ENCODE measurements around the gene PPP1R13B. TPM values are rescaled to one million over a fixed set of nuclear protein-coding genes. Genes with fewer than 3 reads are reported as not detected.
A peak's percentile ranks its signal among the peaks of the same experiment; 100 is the strongest.
"Not testable (repeated sequence)": the region's sequence is repeated elsewhere in the genome, so short reads cannot be mapped to it uniquely, and the experiment has no call there.

The PPP1R13B gene
- total RNA-seq, 1 donor from 2014 or later, result 35.9 TPM

GRCh38 chr14:103859416-103860202, 12.2 kb upstream of the PPP1R13B start:
- ATAC-seq, result no peak

GRCh38 chr14:103858063-103858781, 10.8 kb upstream of the PPP1R13B start:
- no peak for ATAC-seq

DNA sequence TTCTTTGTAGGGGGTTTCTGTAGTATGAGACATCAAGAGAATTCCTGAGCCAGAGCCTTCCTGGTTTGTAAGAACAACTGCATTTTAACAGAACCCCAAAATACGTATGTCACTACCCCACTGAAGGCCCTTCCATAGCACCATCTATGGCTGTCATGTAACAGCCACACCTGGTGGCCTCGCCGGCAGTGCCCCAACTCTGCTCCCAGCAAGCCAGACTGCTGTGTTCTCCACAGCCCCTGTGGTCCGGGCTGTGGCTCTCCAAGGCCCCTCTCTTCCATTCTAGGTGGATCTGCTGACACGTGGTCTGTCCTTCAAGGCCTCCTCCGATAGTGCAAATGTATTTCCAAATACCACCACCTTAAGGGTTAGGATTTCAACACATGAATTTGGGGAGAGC, 9.9 kb upstream of the PPP1R13B start:
- no peak for ATAC-seq

GRCh38 chr14:103856607-103857006, 9.2 kb upstream of the PPP1R13B start:
- ATAC-seq, result no peak

DNA sequence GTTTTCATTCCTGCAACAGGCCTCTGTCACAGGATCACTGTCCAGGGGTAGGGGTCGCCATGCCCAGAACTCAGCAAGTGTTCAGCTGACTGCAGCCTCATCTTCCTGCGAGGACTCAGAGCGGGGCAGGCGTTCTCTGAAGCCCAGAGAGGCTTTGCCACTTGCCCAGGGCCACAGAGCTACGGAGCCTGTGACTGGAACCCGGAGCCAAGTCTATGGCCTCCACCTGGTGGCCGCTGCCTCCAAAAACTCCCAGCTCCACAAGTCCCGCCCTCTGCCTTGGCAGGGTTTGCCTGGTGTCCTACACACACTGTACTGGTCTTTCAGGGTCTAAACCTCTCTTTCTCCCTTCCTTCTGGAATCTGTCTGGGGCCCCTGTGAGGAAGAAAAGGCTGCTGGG, 8.7 kb upstream of the PPP1R13B start:
- ATAC-seq, result peak; percentile 2

DNA sequence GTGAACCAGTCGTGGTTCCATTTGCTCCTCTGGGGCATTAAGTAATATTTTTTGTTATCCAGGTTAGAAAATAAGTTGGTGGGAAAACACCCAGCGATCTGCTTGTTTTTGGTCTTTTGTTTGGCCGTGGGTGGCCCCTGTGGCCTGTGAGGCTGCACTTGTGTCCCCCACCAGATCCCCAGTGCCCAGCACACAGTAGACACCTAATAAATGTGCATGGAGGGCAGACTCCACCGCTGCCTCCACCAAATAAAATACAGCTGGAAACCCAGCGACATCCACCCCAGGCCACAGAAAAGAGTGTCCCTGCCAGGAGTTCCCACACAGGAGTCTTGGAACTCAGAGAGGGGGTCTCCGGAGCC, 8.3 kb upstream of the PPP1R13B start:
- ATAC-seq, result no peak

GRCh38 chr14:103854822-103855733, 7.7 kb upstream of the PPP1R13B start:
- ATAC-seq, result peak; percentile 75

- ATAC-seq, result peak; percentile 41
Measured at GRCh38 chr14:103854017-103854808, 6.8 kb upstream of the PPP1R13B start.

GRCh38 chr14:103849151-103849886, 1.9 kb upstream of the PPP1R13B start:
- ATAC-seq, result no peak

DNA sequence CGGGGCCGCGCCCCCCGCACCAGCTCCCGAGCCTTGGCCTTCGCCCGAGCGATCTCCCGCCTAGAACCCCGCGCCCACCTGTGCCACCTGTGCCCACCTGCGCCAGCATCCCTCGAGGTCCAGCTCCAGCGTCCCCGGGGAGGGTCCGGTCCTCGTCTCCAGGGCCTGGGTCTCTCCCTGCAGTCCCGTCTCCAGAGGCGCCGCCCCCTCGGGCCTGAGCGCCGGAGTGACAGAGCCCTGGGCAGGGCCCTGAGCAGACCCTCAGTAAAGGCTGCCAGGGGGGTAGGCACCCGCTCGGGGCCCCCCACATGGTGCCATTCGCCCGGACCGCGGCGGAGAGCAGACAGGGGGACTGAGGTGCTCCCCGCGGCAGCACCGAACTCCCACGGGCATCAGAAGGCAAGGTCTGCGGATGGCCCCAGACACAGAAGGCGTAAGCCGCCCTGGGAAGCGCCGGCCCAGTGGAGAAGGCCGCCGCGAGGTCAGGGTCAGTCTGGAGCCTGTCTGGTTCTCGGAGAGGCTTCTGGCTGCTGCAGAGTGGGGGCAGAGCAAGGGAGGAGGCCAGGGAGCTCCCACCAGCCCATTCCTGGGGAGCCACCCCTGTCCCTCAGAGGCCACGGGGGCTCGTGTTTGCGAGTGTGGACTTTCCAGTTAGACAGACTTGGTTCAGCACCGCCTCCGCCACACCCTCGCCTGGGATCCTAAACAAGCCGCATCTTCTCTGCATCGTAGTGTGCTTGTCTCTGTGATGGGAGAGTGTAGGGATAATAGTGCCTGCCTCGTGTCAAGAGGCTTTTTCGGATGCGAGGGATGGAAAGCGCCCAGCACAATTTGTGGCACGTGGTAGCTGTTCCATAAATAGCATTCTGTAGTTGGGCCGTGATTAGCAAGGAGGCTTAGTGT, 1.1 kb upstream of the PPP1R13B start:
- peak; percentile 46 for ATAC-seq

GRCh38 chr14:103846543-103847450, 578 bp downstream of the PPP1R13B start:
- peak; percentile 14 for ATAC-seq

DNA sequence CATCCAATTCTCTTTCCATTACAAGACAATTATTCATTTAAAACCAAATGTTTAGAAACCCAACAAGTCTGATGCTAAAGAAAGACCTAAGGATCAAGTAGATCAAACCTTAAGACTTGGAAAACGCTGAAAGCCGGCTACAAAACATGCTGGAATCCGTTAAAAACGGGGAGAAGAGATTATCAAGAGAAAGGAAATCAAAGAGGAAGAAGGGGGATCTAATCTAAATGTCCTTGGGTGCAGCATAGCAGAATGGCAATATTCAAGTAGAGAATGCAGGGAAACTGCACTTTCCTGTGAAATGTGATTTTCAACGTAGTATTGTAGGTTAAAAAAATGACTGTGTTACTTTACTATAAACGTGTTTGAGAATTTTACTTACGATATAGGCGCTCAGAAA, 1.3 kb downstream of the PPP1R13B start:
- no peak for ATAC-seq

DNA sequence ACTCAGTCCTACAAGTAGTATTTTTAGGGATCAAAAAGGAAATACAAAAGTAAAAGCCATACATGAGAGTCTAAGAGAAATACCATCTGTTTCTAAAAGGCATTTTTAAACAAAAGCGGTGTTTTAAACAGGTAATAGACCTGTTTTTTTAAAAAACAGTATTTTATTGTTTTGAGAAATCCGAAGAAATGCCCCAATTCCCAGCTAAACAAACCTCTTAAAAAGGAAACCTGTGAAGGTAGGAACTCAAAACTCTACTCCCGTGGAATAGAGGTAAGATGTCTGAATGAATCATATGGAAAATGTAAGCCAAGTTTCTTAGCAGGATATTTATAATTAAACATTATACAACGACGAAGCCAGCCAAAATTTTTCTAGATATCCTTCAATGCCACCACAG, 2.0 kb downstream of the PPP1R13B start:
- ATAC-seq, result no peak

- not testable (repeated sequence) for ATAC-seq
Measured at GRCh38 chr14:103841265-103841664, 6.1 kb downstream of the PPP1R13B start.

GRCh38 chr14:103840014-103840413, 7.4 kb downstream of the PPP1R13B start:
- ATAC-seq, result no peak

GRCh38 chr14:103839579-103839978, 7.8 kb downstream of the PPP1R13B start:
- peak; percentile 37 for ATAC-seq

DNA sequence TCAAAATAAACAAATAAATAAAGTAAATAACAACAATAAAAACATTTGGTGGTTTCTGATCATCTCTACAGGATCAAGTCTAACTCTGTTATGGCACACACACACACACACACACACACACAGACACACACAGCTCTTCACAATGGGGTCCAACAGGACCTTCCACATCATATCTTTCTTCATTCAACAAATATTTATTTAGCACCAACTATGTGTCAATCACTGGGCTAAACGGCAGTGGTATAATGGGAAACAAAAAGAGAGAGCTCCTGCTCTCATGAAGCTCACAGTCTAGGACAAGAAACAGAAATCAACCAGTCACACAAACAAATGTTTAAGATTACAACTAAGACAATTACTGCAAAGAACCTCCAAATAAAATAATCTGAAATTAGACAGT, 9.3 kb downstream of the PPP1R13B start:
- ATAC-seq, result no peak

DNA sequence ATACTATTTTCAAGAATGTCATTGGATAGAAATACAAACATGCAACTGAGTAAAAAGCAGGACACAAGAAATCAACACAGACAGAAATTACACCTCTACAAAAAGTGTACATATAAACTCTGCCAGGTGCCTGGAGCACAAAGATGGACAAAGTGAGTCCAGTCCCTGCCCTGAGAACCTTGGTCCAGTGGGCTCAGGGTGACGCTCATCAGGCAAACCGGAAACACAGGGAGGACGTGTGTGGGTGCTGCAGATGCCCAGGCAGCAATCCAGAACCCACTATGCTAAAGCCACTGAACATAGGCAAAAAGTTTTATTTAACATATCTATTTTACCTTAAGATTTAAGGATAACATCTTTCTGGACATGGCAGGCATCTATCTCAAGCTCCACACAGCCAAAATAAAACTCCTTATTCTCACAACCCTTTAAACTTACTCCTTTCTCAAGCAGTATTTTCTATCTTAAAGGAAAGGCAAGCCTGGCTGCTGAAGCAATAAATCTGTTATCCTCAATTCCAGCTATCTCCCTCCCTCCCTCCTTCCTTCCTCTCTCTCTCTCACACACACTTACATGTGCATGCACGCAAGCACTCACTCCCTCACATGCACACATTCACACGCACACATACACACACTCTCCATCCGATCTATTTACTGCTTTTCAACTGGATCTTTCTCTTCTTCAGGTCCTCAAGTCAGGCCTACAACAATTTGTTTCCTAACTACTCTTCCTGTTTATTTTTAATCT, 10.2 kb downstream of the PPP1R13B start:
- ATAC-seq, result no peak

- ATAC-seq, result no peak
Measured at GRCh38 chr14:103834956-103835355, 12.4 kb downstream of the PPP1R13B start.

Measured in esophagus mucosa (tissue), 1 donor.